ENCODE measurements around the gene KDM4B.

KDM4B gene

GRCh38 chr19:5054551-5055456 is 85.9 kb downstream of the KDM4B start:
- no peak for DNase-seq (ENCODE audit: extremely low read depth, low read depth)
- TF ChIP-seq CTCF (IDR thresholded peaks at IDR 0.05; ENCODE audit: low read depth, low read length), result no peak

GRCh38 chr19:5055457-5055776 is 86.5 kb downstream of the KDM4B start:
- TF ChIP-seq CTCF (IDR thresholded peaks at IDR 0.05; ENCODE audit: low read depth, low read length), result no peak
- DNase-seq (ENCODE audit: extremely low read depth, low read depth), result no peak

GRCh38 chr19:5057860-5058259 is 88.9 kb downstream of the KDM4B start:
- TF ChIP-seq CTCF (IDR thresholded peaks at IDR 0.05; ENCODE audit: low read depth, low read length), result no peak
- DNase-seq (ENCODE audit: extremely low read depth, low read depth), result no peak

GRCh38 chr19:5058521-5059212 is 89.8 kb downstream of the KDM4B start:
- no peak for DNase-seq (ENCODE audit: extremely low read depth, low read depth)
- TF ChIP-seq CTCF (IDR thresholded peaks at IDR 0.05; ENCODE audit: low read depth, low read length), result no peak

- TF ChIP-seq CTCF (IDR thresholded peaks at IDR 0.05; ENCODE audit: low read depth, low read length), result no peak
- no peak for DNase-seq (ENCODE audit: extremely low read depth, low read depth)
Observed at GRCh38 chr19:5059213-5059574, 90.3 kb downstream of the KDM4B start.

- no peak for TF ChIP-seq CTCF (IDR thresholded peaks at IDR 0.05; ENCODE audit: low read depth, low read length)
Observed at GRCh38 chr19:5059793-5060192, 90.9 kb downstream of the KDM4B start.

GRCh38 chr19:5062195-5062594 is 93.3 kb downstream of the KDM4B start:
- no peak for TF ChIP-seq CTCF (IDR thresholded peaks at IDR 0.05; ENCODE audit: low read depth, low read length)
- no peak for DNase-seq (ENCODE audit: extremely low read depth, low read depth)

More at GRCh38 chr19:5059793-5060192, 90.9 kb downstream of the KDM4B start:
- no peak for DNase-seq (ENCODE audit: extremely low read depth, low read depth)

All from AG09319 (cell line).